Muscle layer of duodenum (tissue), 2 donors: ENCODE measurements around the gene FMN2.

Experiments
- H3K27ac ChIP-seq: one replicate; pipeline ENCODE4 v1.7.0; 2013; ENCODE audit warnings: mild to moderate bottlenecking, low read length
- H3K27me3 ChIP-seq: one replicate; pipeline ENCODE4 v1.7.0; 2013; ENCODE audit warnings: low read depth, mild to moderate bottlenecking, control low read depth, low read length
- H3K36me3 ChIP-seq, 2 donors: one replicate each; pipeline ENCODE4 v1.7.0; 2013; ENCODE audit warnings: low read length in 2 of 2, control low read depth in 1 of 2, mild to moderate bottlenecking in 1 of 2; ENCODE audit not compliant: insufficient read depth in 2 of 2, control insufficient read depth in 1 of 2
- H3K4me1 ChIP-seq, 2 donors: one replicate each; pipeline ENCODE4 v1.7.0; 2013; ENCODE audit warnings: low read length in 2 of 2, mild to moderate bottlenecking in 2 of 2, control low read depth in 1 of 2, moderate library complexity in 1 of 2; ENCODE audit not compliant: insufficient read depth in 2 of 2, control insufficient read depth in 1 of 2
- H3K4me3 ChIP-seq, 2 donors: one replicate each; pipeline ENCODE4 v1.7.0; 2013; ENCODE audit warnings: low read length in 2 of 2, low read depth in 1 of 2, mild to moderate bottlenecking in 1 of 2
- H3K9me3 ChIP-seq, 2 donors: one replicate each; pipeline ENCODE4 v1.7.0; 2013; ENCODE audit warnings: low read length in 2 of 2, control low read depth in 1 of 2, mild to moderate bottlenecking in 1 of 2; ENCODE audit not compliant: control insufficient read depth in 1 of 2
- donor health status: healthy.

Gene FMN2

DNA sequence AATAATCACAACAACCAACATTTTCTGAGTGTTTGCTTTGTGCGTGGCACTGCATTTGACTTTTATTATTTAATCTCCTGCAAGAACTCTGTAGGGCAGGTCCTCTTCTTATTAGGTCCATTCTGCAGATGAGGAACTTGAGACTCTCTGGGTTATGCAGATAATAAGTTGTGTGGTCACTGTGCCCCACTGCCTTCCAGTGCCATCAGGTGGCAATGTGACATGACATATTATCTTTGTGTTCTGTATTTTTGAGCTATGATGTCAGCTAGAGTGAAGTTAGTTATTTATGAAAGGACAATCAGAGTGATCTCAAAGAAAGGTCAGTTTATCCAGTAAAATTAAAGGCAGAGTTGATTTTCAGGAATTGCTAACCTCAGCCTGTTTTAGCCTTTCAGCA is 196.0 kb downstream of the FMN2 start:
- Histone ChIP-seq H3K27me3 (no peaks in the 10 kb centered on the region), H3K9me3 (no peaks in the 10 kb centered on the region), H3K4me3 (no peak overlapping the region), H3K27ac (no peak overlapping the region), H3K4me1 (no peaks in the 10 kb centered on the region), H3K36me3 (no peaks in the 10 kb centered on the region)

DNA sequence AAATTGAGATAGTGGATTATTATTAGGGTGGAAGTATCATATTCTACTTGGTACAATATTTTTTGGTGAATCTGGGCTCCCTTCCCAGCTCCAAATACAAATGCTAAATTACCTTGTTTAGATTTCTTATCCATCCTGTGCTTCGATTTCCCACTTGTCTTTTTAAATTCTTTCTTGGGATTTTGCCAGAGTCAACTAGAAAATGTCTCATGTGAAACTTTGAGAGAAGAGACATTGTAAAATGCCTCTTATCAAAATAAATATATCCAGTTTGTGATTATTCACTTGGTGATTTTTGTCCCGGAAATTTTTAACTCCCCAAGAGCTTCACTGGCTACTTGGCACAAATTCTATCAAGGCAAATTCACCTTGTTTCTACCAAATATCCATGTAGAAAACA is 202.0 kb downstream of the FMN2 start:
- Histone ChIP-seq H3K27ac (no peak overlapping the region), H3K9me3 (no peaks in the 10 kb centered on the region), H3K4me1 (no peaks in the 10 kb centered on the region), H3K4me3 (no peak overlapping the region), H3K36me3 (no peaks in the 10 kb centered on the region), H3K27me3 (no peaks in the 10 kb centered on the region)

DNA sequence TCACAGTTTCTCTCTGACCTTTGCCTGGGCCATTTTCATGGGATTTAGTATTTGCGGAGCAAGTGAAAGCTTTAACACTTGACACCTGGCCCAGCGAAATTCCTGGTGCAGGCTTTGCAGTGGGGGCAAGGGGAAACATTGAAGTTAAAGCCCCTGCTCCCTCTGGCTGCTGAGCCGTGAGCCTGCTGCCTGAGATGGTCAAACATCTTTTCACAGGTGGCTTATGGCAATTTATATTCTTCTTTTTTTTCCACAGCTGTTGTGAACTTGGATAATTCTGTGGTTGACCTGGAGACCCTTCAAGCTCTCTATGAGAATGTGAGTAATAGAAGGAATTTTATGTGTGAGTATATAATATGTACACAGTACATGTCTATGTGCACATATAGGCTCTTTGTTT is 202.9 kb downstream of the FMN2 start:
- Histone ChIP-seq H3K9me3 (no peaks in the 10 kb centered on the region), H3K36me3 (no peaks in the 10 kb centered on the region), H3K27ac (no peak overlapping the region), H3K27me3 (no peaks in the 10 kb centered on the region), H3K4me1 (no peaks in the 10 kb centered on the region), H3K4me3 (no peak overlapping the region)

DNA sequence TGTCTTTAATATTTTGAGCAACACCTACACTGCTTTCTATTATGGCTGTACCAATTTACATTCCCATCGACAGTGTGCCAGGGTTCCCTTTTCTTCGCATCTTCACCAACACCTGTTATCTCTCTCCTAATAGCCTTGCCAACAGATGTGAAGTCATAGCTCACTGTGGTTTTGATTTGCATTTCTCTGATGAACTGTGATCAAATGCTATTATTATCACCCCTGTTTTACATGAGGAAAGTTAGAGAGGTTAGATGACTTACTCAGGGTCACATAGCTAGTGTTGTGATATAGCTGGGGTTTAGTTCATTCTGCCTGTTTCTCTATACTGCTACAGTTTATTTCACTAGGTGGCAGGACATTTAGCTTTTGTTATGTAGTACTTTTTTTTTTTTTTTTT is 204.1 kb downstream of the FMN2 start:
- H3K27ac ChIP-seq: no peak overlapping the region
- no peaks in the 10 kb centered on the region for H3K9me3 ChIP-seq
- H3K27me3 ChIP-seq: no peaks in the 10 kb centered on the region
- H3K4me1 ChIP-seq: no peaks in the 10 kb centered on the region
- no peak overlapping the region for H3K4me3 ChIP-seq
- H3K36me3 ChIP-seq: no peaks in the 10 kb centered on the region

DNA sequence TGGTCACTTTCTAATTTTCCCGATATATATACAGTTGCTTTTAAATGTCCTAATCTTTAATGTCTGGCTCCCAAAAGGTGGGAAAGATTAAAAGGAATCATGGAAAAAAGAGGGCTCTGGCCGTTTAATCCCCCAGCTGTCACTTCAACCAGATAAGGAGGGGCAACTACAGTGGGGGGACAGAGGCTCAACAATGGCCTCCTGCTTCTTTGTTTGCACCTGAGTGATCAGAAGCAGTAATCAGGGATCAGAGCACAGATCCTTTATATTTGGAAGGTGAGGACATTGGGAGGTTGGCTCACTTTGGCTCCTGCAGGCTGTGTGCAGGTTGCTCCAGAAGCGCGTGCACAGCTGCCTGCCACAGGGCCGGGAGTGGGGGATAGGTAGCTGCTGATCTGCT is 212.8 kb downstream of the FMN2 start:
- no peaks in the 10 kb centered on the region for H3K36me3 ChIP-seq
- H3K4me3 ChIP-seq: no peak overlapping the region
- no peaks in the 10 kb centered on the region for H3K4me1 ChIP-seq
- no peaks in the 10 kb centered on the region for H3K9me3 ChIP-seq
- no peak overlapping the region for H3K27ac ChIP-seq
- no peaks in the 10 kb centered on the region for H3K27me3 ChIP-seq

DNA sequence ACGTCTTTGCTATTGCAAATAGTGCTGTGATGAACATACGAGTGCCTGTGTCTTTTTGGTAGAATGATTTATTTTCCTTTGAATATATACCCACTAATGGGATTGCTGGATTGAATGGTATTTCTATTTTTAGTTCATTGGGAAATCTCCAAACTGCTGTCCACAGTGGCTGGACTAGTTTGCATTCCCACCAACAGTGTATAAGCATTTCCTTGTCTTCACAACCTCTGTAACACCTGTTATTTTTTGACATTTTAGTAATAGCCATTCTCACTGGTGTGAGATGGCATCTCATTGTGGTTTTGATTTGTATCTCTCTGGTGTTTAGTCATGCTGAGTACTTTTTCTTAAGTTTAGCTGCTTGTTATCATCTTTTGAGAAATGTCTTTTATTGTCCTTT is 215.0 kb downstream of the FMN2 start:
- no peak overlapping the region for H3K27ac ChIP-seq
- H3K4me3 ChIP-seq: no peak overlapping the region
- no peaks in the 10 kb centered on the region for H3K27me3 ChIP-seq
- H3K36me3 ChIP-seq: no peaks in the 10 kb centered on the region
- H3K9me3 ChIP-seq: no peaks in the 10 kb centered on the region
- H3K4me1 ChIP-seq: no peaks in the 10 kb centered on the region

- H3K27me3 ChIP-seq: no peaks in the 10 kb centered on the region
- no peaks in the 10 kb centered on the region for H3K36me3 ChIP-seq
- no peaks in the 10 kb centered on the region for H3K9me3 ChIP-seq
- peaks cover 0 to 3% of the 10 kb centered on the region in 2 donors for H3K4me1 ChIP-seq
- H3K27ac ChIP-seq: no peak overlapping the region
- no peak overlapping the region for H3K4me3 ChIP-seq
Measured at GRCh38 chr1:240308096-240308495, 216.4 kb downstream of the FMN2 start.

DNA sequence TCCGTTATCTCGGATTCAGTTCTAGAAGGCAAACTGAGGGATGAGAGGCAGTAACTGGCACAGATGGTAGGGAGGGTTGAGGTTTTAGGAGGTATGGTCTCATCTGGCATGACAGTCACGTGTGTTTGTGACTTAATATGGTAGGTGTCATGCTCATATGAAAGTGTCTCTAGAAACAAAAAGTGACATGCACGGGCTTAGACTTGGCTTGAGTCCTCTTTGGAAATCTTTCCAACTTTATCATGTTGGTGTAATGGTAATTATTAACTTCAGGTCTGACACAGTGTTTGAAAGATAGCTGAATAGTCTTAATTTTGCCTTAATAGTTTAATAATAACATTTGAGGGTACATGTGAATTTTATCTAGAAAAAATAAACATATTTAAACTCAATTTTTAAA is 218.1 kb downstream of the FMN2 start:
- no peak overlapping the region for H3K4me3 ChIP-seq
- H3K9me3 ChIP-seq: no peaks in the 10 kb centered on the region
- peaks cover 0 to 3% of the 10 kb centered on the region in 2 donors for H3K4me1 ChIP-seq
- H3K36me3 ChIP-seq: no peaks in the 10 kb centered on the region
- no peaks in the 10 kb centered on the region for H3K27me3 ChIP-seq
- no peak overlapping the region for H3K27ac ChIP-seq

DNA sequence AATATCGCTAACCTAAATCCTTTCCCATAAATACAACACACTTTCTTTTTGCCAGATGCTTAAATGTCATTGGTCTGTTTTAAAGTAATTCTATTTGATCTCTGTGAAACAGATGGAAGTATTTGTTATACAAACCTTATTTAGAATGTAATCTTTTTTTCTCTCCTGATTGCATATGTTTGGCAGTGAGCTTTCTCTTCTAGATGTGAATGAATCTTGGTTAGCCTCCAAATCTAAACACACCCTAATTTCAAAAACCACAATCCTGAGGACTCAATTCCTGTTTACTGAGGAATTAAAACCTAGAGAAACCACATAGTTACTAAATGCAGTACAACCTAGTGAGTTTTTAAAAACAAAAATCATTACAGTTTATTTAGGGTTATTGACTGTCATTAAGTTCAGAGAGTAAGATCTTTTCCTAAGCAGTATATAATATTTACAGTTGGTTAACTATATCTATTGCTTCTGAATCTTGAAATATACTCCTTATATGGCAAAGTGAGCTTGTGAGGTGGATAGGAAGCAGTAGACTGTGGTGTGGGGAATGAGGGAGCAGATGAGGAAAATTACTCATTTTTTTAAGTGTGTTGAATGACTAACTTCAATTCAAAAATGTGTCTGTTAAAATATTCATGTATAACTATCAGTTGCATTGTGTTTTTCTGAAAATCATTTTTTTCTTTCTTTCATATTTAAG is 218.7 kb downstream of the FMN2 start:
- H3K27ac ChIP-seq: no peak overlapping the region
- no peak overlapping the region for H3K4me3 ChIP-seq
- no peaks in the 10 kb centered on the region for H3K9me3 ChIP-seq
- H3K4me1 ChIP-seq: peaks cover 0 to 3% of the 10 kb centered on the region in 2 donors
- no peaks in the 10 kb centered on the region for H3K27me3 ChIP-seq
- no peaks in the 10 kb centered on the region for H3K36me3 ChIP-seq

GRCh38 chr1:240312872-240313271 is 221.2 kb downstream of the FMN2 start:
- H3K27ac ChIP-seq: no peak overlapping the region
- H3K9me3 ChIP-seq: no peaks in the 10 kb centered on the region
- H3K4me1 ChIP-seq: peaks cover 0 to 3% of the 10 kb centered on the region in 2 donors

GRCh38 chr1:240314845-240315801 is 223.4 kb downstream of the FMN2 start:
- Histone ChIP-seq H3K27me3 (no peaks in the 10 kb centered on the region), H3K4me1 (peaks cover 0 to 3% of the 10 kb centered on the region in 2 donors), H3K27ac (peak overlapping the region; percentile 40), H3K4me3 (no peak overlapping the region), H3K36me3 (no peaks in the 10 kb centered on the region), H3K9me3 (no peaks in the 10 kb centered on the region)

More at GRCh38 chr1:240312872-240313271, 221.2 kb downstream of the FMN2 start:
- Histone ChIP-seq H3K36me3 (no peaks in the 10 kb centered on the region), H3K27me3 (no peaks in the 10 kb centered on the region), H3K4me3 (no peak overlapping the region)
